GM12892 (cell line): ENCODE measurements around the gene MED14.

ENCODE experiments used
- DNase-seq: peaks from one replicate; pipeline ENCODE4 v3.0.0; 2011; ENCODE audit not compliant: insufficient read length
- FAIRE-seq: peaks from 2 replicates; lab custom pipeline; 2011; peaks lifted over from hg19 to GRCh38; lab: Jason Lieb, UNC
- POLR2A ChIP-seq: IDR thresholded peaks from 2 replicates; pipeline ENCODE4 v1.6.1; 2011; ENCODE audit warnings: low read depth, low read length, control low read depth
- POLR2AphosphoS5 ChIP-seq: IDR thresholded peaks from 2 replicates; pipeline ENCODE4 v1.6.1; 2011; ENCODE audit warnings: low read depth, low read length, control low read depth
- TAF1 ChIP-seq: IDR thresholded peaks from 2 replicates; pipeline ENCODE4 v1.6.1; 2011; ENCODE audit warnings: low read depth, mild to moderate bottlenecking, control low read depth, low read length, borderline replicate concordance

The MED14 gene

DNA sequence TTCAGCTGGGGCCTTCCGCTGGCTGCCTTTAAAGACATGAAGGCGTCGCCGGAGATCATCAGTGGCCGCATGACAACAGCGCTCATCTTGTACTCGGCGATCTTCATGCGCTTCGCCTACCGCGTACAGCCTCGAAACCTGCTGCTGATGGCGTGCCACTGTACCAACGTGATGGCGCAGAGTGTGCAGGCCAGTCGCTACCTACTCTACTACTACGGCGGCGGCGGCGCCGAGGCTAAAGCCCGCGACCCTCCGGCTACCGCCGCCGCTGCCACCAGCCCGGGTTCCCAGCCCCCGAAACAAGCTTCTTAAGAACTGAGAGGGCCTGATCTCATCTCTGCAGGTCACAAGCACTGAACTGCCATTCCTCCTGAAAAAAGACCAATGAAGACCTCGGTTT, 111.7 kb downstream of the MED14 start:
- DNase-seq (no peak), FAIRE-seq (no peak)
- TF ChIP-seq POLR2A (no peak), TAF1 (no peak), POLR2AphosphoS5 (no peak)

DNA sequence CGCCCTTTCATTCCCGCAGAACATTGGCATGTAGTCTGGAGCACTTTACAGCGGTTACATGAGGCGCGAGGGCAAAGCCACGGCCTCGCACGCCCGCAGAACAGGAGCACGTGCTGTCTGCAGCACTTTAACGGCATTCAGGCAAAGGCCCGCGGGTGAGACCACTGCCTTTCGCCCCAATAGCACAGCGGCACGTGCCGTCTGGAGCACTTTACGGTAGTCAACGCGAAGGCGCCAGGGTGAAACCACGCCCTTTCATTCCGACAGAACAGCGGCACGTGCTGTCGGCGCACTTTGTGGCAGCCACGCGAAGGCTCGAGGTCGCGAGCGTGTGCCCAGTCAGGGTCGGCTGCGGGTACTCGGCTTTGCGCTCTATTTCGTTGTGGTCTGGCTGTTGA, 112.2 kb downstream of the MED14 start, which contains the start of gene MPC1L:
Gene MPC1L (plus strand): TSS at position 290 of the 398 bp plus-strand sequence. CDS start 138 bp downstream, outside the sequence.
- TF ChIP-seq POLR2A (no peak), POLR2AphosphoS5 (no peak), TAF1 (no peak)
- no peak for DNase-seq
- FAIRE-seq, result no peak

DNA sequence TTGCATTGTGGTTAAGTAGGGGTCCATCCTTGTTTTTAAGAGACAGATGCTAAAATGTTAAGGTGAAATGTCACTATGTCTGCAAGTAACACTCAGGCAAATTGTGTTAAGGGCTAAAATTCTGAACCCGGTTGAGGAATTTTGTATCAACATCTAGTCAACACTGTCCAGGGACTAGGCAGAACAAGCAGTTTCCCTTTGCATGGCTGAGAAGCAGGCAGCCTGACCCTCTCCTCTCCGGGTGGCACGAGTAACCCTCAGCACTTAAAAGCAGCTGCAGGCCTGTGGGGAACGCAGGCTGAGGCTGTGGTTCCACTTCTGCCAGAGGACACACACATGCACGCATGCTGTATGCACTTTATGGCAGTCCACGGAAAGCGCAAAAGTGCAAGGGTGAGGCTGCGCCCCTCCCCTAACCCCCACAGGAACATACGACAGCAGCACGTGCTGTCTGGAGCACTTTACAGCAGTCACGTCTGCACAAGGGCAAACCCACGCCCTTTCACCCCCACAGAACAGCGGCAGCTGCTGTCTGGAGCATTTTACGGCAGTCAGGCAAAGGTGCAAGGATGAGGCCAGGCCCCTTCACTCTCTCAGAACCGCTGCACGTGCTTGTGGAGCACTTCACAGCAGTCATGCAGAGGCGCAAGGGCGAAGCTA, 112.7 kb downstream of the MED14 start:
- no peak for DNase-seq
- FAIRE-seq, result no peak
- no peak for TF ChIP-seq POLR2AphosphoS5
- no peak for TF ChIP-seq TAF1
- TF ChIP-seq POLR2A, result no peak

DNA sequence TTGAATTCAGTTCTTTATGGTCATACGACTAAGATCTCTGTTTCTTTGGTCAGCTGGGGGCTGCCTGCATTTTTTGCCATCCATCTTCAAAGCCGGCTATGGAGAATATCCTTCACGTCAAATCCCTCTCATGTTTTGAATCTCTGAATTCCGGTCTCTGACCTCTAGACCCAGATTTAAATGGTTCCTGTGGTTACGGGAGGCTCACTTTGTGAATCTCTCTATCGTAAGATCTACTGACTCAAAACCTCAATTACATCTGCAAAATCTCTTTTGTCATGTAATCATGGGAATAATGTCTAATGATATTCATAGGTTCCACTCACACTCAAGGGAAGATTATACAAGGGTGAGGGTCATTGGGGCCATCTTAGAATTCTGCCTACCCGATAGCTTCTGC, 117.8 kb downstream of the MED14 start:
- DNase-seq, result no peak
- TF ChIP-seq POLR2AphosphoS5 (no peak), POLR2A (no peak), TAF1 (no peak)
- FAIRE-seq, result no peak

DNA sequence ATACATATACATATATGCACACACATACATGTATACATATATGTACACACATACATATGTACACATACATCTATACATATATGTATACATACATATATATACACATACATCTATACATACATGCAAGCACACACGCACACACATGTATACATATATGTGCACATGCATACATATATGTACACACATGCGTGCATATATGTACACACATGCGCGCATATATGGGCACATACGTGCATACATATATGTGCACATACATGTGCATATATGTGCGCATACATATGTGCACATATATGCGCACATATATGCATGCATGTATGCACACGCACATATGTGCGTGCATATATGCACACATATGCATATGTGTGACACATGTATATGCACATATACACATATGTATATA, 119.4 kb downstream of the MED14 start:
- peak; percentile 58 for FAIRE-seq
- TF ChIP-seq TAF1 (no peak), POLR2AphosphoS5 (no peak), POLR2A (no peak)
- no peak for DNase-seq

DNA sequence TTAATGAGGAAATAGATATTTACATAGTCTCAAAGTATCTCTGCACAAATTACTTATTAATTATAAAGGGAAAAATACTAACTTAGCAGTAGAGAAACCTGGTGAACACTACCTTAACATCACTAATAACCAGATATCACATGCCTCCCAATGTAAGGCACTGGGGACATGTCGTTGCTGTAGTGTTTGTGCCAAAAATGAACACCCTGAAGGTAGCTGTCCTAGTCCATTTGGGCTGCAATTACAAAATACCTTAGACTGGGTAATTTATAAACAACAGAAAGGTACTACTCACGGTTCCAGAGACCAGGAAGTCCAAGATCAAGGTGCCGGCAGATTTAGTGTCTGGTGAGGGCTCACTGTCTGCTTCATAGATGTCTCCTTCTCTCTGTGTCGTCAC, 122.8 kb downstream of the MED14 start:
- FAIRE-seq (no peak), DNase-seq (no peak)
- TF ChIP-seq POLR2AphosphoS5 (no peak), POLR2A (no peak)

DNA sequence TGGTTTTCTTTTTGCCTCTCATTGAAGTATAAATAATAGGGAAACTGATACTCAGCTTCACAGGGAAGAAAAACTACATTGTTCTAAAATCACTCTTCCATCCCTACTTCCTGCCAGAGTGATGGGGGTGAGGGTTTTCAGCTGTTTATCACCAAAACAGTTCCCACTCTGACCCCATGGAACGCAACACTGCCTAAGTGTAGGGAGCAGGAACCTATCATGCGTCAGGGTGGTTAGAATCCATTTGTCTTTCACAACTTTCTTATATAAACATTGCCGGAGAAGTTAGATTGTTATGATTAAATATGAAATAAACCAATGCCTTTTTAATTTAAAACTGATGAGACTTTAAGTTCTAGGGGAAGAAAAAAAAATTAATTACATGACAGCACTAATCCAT, 128.0 kb downstream of the MED14 start:
- DNase-seq (no peak), FAIRE-seq (no peak)
- TF ChIP-seq POLR2AphosphoS5 (no peak), POLR2A (no peak), TAF1 (no peak)

DNA sequence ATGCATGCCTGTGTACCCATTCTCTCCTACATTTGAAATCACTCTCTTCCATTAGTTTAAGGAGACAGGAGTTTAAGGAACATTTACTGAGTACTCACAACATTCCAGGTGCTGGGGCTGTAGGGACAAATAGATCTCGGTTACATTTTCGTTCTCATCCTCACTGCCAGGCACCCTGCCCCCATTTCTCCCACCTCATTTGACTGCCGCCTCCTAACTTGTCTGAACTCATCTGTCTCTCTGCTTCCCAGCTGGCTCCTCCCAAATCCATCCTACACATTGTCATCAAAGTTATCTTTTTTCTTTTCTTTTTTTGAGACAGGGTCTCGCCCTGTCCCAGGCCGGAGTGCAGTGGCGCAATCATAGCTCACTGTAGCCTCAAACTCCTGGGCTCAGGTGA, 131.9 kb downstream of the MED14 start:
- no peak for DNase-seq
- TF ChIP-seq POLR2A (no peak), POLR2AphosphoS5 (no peak), TAF1 (no peak)
- no peak for FAIRE-seq
